Measurements from ENCODE around the gene TMTC1. TPM values are rescaled to one million over a fixed set of nuclear protein-coding genes. Genes with fewer than 3 reads are reported as not detected.

Gene TMTC1
- total and polyA plus RNA-seq, 7 experiments from 2014 or later: 0.19 to 2.8 (median 0.46) TPM; not detected in 3

DNA sequence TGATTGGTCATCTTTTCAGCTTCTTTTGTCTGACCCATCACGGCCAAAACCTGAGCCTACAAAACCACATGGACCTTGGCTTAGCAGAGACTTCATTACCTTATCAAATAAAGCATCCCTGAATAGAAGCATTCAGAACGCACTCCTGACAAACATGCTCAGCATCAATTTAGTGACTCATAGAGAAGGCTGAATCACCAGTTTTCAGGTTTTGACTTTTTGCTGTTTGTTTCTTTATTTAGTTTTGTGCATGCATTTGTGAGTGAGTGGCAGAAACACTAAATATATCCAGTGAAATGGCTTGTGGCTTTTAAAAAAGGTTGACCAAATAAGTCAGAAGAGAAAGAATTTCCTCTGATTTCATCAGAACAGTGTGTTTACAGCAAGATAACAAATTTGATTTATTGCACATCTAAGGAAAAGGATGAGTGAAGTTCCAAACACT is 267.3 kb downstream of the TMTC1 start:
- Histone ChIP-seq H3K27me3 (ENCODE audit: control insufficient read depth in 2 of 2, insufficient read depth in 2 of 2, low read length in 2 of 2) (no peaks in the 10 kb centered on the region), H3K36me3 (ENCODE audit: control insufficient read depth in 2 of 3, insufficient read depth in 3 of 3, low read length in 3 of 3) (no peaks in the 10 kb centered on the region), H3K4me1 (ENCODE audit: control insufficient read depth in 2 of 2, insufficient read depth in 2 of 2, low read length in 2 of 2) (no peaks in the 10 kb centered on the region), H3K4me3 (ENCODE audit: low read length) (no peak overlapping the region), H3K27ac (ENCODE audit: low read depth, low read length) (no peak overlapping the region), H3K9me3 (ENCODE audit: control insufficient read depth in 2 of 3, low read length in 3 of 3) (no peaks in the 10 kb centered on the region)
- Mint-ChIP-seq H3K36me3 (no peaks in the 10 kb centered on the region), H3K27me3 (peaks cover 7 to 14% (median 12%) of the 10 kb centered on the region in 5 donors), H3K9me3 (no peaks in the 10 kb centered on the region), H3K4me1 (no peaks in the 10 kb centered on the region), H3K27ac (no peak overlapping the region), H3K4me3 (no peak overlapping the region)
- ChIA-PET POLR2A (no interaction called here), CTCF (interaction anchor here (1.1 kb wide), 1 partner anchor 10 kb away, joined by 3 read pairs; no protein-coding TSS in a partner anchor)
- intact Hi-C loops (cut with micrococcal nuclease): loop anchor here in 1 of 2 donors (2.0 kb wide), 1 partner anchor 208 kb away; no protein-coding TSS in a partner anchor
- DNase-seq (no peak), ATAC-seq (no peak)

GRCh38 chr12:29510591-29511185 is 273.1 kb downstream of the TMTC1 start:
- H3K9me3 Mint-ChIP-seq: no peaks in the 10 kb centered on the region
- Histone ChIP-seq H3K9me3 (ENCODE audit: control insufficient read depth in 2 of 3, low read length in 3 of 3) (no peaks in the 10 kb centered on the region), H3K27me3 (ENCODE audit: control insufficient read depth in 2 of 2, insufficient read depth in 2 of 2, low read length in 2 of 2) (no peaks in the 10 kb centered on the region), H3K27ac (ENCODE audit: low read depth, low read length) (no peak overlapping the region), H3K36me3 (ENCODE audit: control insufficient read depth in 2 of 3, insufficient read depth in 3 of 3, low read length in 3 of 3) (no peaks in the 10 kb centered on the region), H3K4me3 (ENCODE audit: low read length) (no peak overlapping the region), H3K4me1 (ENCODE audit: control insufficient read depth in 2 of 2, insufficient read depth in 2 of 2, low read length in 2 of 2) (no peaks in the 10 kb centered on the region)
- H3K27me3 Mint-ChIP-seq: peaks cover 10 to 36% (median 30%) of the 10 kb centered on the region in 5 donors
- H3K4me3 Mint-ChIP-seq: no peak overlapping the region
- no peaks in the 10 kb centered on the region for H3K36me3 Mint-ChIP-seq
- ATAC-seq (no peak), DNase-seq (no peak)
- ChIA-PET CTCF (no interaction called here), POLR2A (no interaction called here)
- intact Hi-C loops (cut with micrococcal nuclease): no loop called here
- no peak overlapping the region for H3K27ac Mint-ChIP-seq
- H3K4me1 Mint-ChIP-seq: no peaks in the 10 kb centered on the region

DNA sequence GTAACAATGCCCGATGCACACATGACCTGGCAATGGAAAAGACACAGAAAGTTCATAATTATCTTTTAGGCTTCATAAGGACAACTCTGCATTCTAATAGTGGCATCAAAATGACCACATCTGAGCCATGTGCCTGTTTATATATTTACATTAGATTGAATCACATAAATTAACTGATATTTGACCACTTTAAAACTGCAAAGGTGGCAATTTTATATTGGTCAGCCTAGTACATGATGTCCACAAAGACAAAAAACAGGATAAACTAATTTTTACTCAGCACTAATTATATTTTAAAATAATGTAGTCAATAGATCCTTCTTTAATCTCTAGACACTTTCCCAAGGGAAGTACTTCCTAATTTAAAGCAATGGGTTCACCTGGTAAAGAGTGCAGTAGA is 274.2 kb downstream of the TMTC1 start:
- H3K4me1 Mint-ChIP-seq: no peaks in the 10 kb centered on the region
- no peak overlapping the region for H3K27ac ChIP-seq (ENCODE audit: low read depth, low read length)
- H3K36me3 Mint-ChIP-seq: no peaks in the 10 kb centered on the region
- no peak for DNase-seq
- H3K36me3 ChIP-seq (ENCODE audit: control insufficient read depth in 2 of 3, insufficient read depth in 3 of 3, low read length in 3 of 3): no peaks in the 10 kb centered on the region
- H3K27me3 ChIP-seq (ENCODE audit: control insufficient read depth in 2 of 2, insufficient read depth in 2 of 2, low read length in 2 of 2): no peaks in the 10 kb centered on the region
- peaks cover 11 to 26% (median 22%) of the 10 kb centered on the region in 5 donors for H3K27me3 Mint-ChIP-seq
- CTCF ChIA-PET: interaction anchor here (0.6 kb wide), 1 partner anchor 32 kb away, joined by 3 read pairs; no protein-coding TSS in a partner anchor
- H3K9me3 Mint-ChIP-seq: no peaks in the 10 kb centered on the region
- POLR2A ChIA-PET: no interaction called here
- intact Hi-C loops (cut with micrococcal nuclease): no loop called here
- no peak overlapping the region for H3K4me3 Mint-ChIP-seq
- no peak for ATAC-seq
- H3K4me1 ChIP-seq (ENCODE audit: control insufficient read depth in 2 of 2, insufficient read depth in 2 of 2, low read length in 2 of 2): no peaks in the 10 kb centered on the region
- no peaks in the 10 kb centered on the region for H3K9me3 ChIP-seq (ENCODE audit: control insufficient read depth in 2 of 3, low read length in 3 of 3)
- no peak overlapping the region for H3K4me3 ChIP-seq (ENCODE audit: low read length)
- H3K27ac Mint-ChIP-seq: no peak overlapping the region

- Histone ChIP-seq H3K36me3 (ENCODE audit: control insufficient read depth in 2 of 3, insufficient read depth in 3 of 3, low read length in 3 of 3) (no peaks in the 10 kb centered on the region), H3K27me3 (ENCODE audit: control insufficient read depth in 2 of 2, insufficient read depth in 2 of 2, low read length in 2 of 2) (no peaks in the 10 kb centered on the region), H3K4me3 (ENCODE audit: low read length) (no peak overlapping the region), H3K4me1 (ENCODE audit: control insufficient read depth in 2 of 2, insufficient read depth in 2 of 2, low read length in 2 of 2) (no peaks in the 10 kb centered on the region), H3K9me3 (ENCODE audit: control insufficient read depth in 2 of 3, low read length in 3 of 3) (no peaks in the 10 kb centered on the region), H3K27ac (ENCODE audit: low read depth, low read length) (no peak overlapping the region)
- Mint-ChIP-seq H3K4me1 (no peaks in the 10 kb centered on the region), H3K9me3 (no peaks in the 10 kb centered on the region), H3K27me3 (peaks cover 9 to 28% (median 23%) of the 10 kb centered on the region in 5 donors), H3K36me3 (no peaks in the 10 kb centered on the region), H3K4me3 (no peak overlapping the region), H3K27ac (no peak overlapping the region)
- POLR2A ChIA-PET: no interaction called here
- ATAC-seq: no peak
- CTCF ChIA-PET: interaction anchor here (0.6 kb wide), 1 partner anchor 31 kb away, joined by 3 read pairs; no protein-coding TSS in a partner anchor
- intact Hi-C loops (cut with micrococcal nuclease): no loop called here
- no peak for DNase-seq
Measured at GRCh38 chr12:29508949-29509348, 274.8 kb downstream of the TMTC1 start.

DNA sequence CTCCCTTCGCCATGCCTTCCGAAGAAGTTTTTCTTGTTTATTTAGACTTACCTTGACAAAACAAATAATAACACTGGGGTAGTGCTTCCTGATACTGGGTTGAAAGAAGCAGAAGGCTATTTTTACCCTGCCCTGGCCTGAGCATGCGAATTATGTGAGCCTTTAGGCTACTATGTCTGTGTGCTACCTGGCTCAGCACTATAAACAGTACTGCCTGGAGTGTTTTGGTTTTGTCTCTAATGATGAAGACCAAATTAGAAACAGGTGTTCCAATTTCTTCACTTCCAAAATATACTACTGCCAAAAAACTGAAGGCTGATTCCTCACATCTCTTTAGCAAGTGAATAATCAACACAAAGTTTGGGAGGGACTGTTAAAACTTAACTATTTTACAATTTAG is 278.6 kb downstream of the TMTC1 start:
- H3K36me3 Mint-ChIP-seq: no peaks in the 10 kb centered on the region
- no peaks in the 10 kb centered on the region for H3K27me3 ChIP-seq (ENCODE audit: control insufficient read depth in 2 of 2, insufficient read depth in 2 of 2, low read length in 2 of 2)
- H3K4me1 ChIP-seq (ENCODE audit: control insufficient read depth in 2 of 2, insufficient read depth in 2 of 2, low read length in 2 of 2): no peaks in the 10 kb centered on the region
- intact Hi-C loops (cut with micrococcal nuclease): no loop called here
- no peaks in the 10 kb centered on the region for H3K36me3 ChIP-seq (ENCODE audit: control insufficient read depth in 2 of 3, insufficient read depth in 3 of 3, low read length in 3 of 3)
- POLR2A ChIA-PET: no interaction called here
- H3K27ac Mint-ChIP-seq: no peak overlapping the region
- H3K4me3 ChIP-seq (ENCODE audit: low read length): no peak overlapping the region
- no peak for DNase-seq
- no peaks in the 10 kb centered on the region for H3K9me3 Mint-ChIP-seq
- H3K27me3 Mint-ChIP-seq: peaks cover 6 to 30% (median 17%) of the 10 kb centered on the region in 5 donors
- CTCF ChIA-PET: no interaction called here
- ATAC-seq: no peak
- H3K4me1 Mint-ChIP-seq: peaks cover 0 to 1% (median 0%) of the 10 kb centered on the region in 7 donors
- no peak overlapping the region for H3K4me3 Mint-ChIP-seq
- no peak overlapping the region for H3K27ac ChIP-seq (ENCODE audit: low read depth, low read length)
- no peaks in the 10 kb centered on the region for H3K9me3 ChIP-seq (ENCODE audit: control insufficient read depth in 2 of 3, low read length in 3 of 3)

DNA sequence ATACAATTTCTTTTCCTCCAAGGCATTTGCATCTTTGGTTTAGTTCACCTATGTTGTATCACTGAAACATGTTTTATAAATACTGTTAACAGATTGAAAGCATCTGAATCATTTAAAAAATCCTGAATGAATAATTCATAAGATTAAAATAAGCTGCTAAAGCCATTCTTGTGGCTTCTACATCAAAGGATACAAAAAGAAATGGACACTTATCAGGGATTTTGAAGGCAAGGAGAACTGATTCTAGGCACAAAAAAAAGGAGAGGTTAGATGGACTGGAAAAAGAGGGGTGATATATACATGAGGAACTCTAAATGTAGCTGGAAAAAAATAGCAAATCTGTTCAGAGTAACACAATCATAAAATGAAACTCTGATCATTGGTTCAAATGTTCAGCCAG is 280.5 kb downstream of the TMTC1 start:
- H3K4me1 Mint-ChIP-seq: peaks cover 0 to 1% (median 0%) of the 10 kb centered on the region in 7 donors
- no peaks in the 10 kb centered on the region for H3K27me3 ChIP-seq (ENCODE audit: control insufficient read depth in 2 of 2, insufficient read depth in 2 of 2, low read length in 2 of 2)
- no peak overlapping the region for H3K4me3 ChIP-seq (ENCODE audit: low read length)
- ChIA-PET POLR2A (no interaction called here), CTCF (interaction anchor here (1.0 kb wide), 1 partner anchor 8 kb away, joined by 3 read pairs; no protein-coding TSS in a partner anchor)
- intact Hi-C loops (cut with micrococcal nuclease): no loop called here
- no peak overlapping the region for H3K27ac Mint-ChIP-seq
- no peaks in the 10 kb centered on the region for H3K9me3 Mint-ChIP-seq
- H3K9me3 ChIP-seq (ENCODE audit: control insufficient read depth in 2 of 3, low read length in 3 of 3): no peaks in the 10 kb centered on the region
- H3K4me1 ChIP-seq (ENCODE audit: control insufficient read depth in 2 of 2, insufficient read depth in 2 of 2, low read length in 2 of 2): no peaks in the 10 kb centered on the region
- H3K36me3 ChIP-seq (ENCODE audit: control insufficient read depth in 2 of 3, insufficient read depth in 3 of 3, low read length in 3 of 3): no peaks in the 10 kb centered on the region
- no peak for DNase-seq
- no peaks in the 10 kb centered on the region for H3K36me3 Mint-ChIP-seq
- H3K27me3 Mint-ChIP-seq: peaks cover 6 to 26% (median 19%) of the 10 kb centered on the region in 5 donors
- no peak overlapping the region for H3K27ac ChIP-seq (ENCODE audit: low read depth, low read length)
- H3K4me3 Mint-ChIP-seq: no peak overlapping the region
- no peak for ATAC-seq

GRCh38 chr12:29499235-29499634 is 284.5 kb downstream of the TMTC1 start:
- Mint-ChIP-seq H3K4me3 (no peak overlapping the region), H3K4me1 (peaks cover 0 to 1% (median 0%) of the 10 kb centered on the region in 7 donors), H3K9me3 (no peaks in the 10 kb centered on the region), H3K27ac (no peak overlapping the region), H3K36me3 (no peaks in the 10 kb centered on the region), H3K27me3 (peaks cover 0 to 14% (median 5%) of the 10 kb centered on the region in 5 donors)
- DNase-seq (no peak), ATAC-seq (no peak)
- Histone ChIP-seq H3K27me3 (ENCODE audit: control insufficient read depth in 2 of 2, insufficient read depth in 2 of 2, low read length in 2 of 2) (no peaks in the 10 kb centered on the region), H3K36me3 (ENCODE audit: control insufficient read depth in 2 of 3, insufficient read depth in 3 of 3, low read length in 3 of 3) (no peaks in the 10 kb centered on the region), H3K4me1 (ENCODE audit: control insufficient read depth in 2 of 2, insufficient read depth in 2 of 2, low read length in 2 of 2) (no peaks in the 10 kb centered on the region), H3K9me3 (ENCODE audit: control insufficient read depth in 2 of 3, low read length in 3 of 3) (no peaks in the 10 kb centered on the region), H3K4me3 (ENCODE audit: low read length) (no peak overlapping the region), H3K27ac (ENCODE audit: low read depth, low read length) (no peak overlapping the region)
- ChIA-PET POLR2A (no interaction called here), CTCF (no interaction called here)
- intact Hi-C loops (cut with micrococcal nuclease): no loop called here

Data from naive thymus-derived CD4-positive, alpha-beta T cell (primary cell).